ENCODE data around the gene TAMALIN.

The TAMALIN gene

GRCh38 chr12:51985154-51985835, 21.5 kb upstream of the TAMALIN start:
- DNase-seq, result no peak

- DNase-seq, result no peak
These were observed 19.9 kb upstream of the TAMALIN start for GRCh38 chr12:51986834-51987233.

DNA sequence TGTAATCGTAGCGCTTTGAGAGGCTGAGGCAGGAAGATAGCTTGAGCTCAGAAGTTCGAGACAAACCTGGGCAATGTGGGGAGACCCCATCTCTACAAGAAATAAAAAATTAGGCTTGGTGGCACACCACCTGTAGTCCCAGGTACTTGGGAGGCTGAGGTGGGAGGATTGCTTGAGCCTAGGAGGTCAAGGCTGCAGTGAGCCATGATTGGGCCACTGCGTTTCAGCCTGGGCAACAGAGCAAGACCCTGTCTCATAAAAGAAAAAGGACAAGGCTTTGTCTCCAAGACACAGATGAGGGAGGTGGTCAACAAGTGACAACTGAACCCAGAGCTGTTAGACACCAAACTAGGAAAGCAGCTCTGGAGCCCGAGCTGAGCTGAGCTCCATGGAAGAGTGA, 14.5 kb upstream of the TAMALIN start:
- no peak for DNase-seq

- DNase-seq, result no peak
These were observed 12.3 kb upstream of the TAMALIN start for GRCh38 chr12:51994539-51994820.

DNA sequence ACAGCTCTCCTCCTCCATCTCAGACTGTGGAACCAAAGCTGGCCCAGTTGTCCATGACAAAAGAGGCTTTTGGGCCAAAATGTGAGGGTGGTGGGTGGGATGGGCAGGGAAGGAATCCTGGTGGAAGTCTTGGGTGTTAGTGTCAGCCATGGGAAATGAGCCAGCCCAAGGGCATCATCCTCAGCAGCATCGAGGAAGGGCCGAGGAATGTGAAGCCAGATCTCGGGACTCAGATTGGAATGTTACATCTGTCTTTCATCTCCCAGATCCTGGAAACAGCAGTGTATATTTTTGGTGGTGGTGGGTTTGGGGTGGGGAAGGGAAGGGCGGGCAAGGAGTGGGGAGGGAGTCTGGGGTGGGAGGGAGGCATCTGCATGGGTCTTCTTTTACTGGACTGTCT, 11.8 kb upstream of the TAMALIN start:
- DNase-seq, result peak; percentile 36

GRCh38 chr12:51997136-51997535, 9.6 kb upstream of the TAMALIN start:
- no peak for DNase-seq

DNA sequence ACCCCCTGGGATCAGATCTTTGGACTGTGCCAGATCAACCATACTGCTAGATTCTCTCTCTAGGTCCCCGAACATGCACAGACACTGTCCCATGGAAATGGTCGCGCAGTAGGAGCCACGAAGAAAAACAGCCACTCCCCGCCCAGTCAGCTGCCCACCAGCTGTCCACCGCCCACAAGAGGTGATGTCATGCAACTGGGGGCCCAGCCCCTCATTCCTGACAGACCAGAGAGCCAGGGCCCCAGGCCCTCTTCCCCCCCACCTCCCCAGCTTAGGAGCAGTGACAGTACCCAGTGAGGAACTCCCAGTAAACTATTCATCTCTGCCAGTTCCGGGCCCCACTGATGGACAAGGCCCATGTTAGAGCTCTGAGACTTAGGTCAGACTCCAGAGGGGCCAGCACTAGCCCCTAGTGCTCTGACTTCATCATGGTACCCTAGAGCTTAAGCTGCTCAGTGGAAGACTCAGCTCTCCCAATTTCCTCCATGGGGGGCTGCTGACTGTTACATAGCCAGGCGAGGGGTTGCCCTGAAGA, 3.7 kb upstream of the TAMALIN start:
- DNase-seq, result no peak

GRCh38 chr12:52003591-52003990, 3.2 kb upstream of the TAMALIN start:
- no peak for DNase-seq

GRCh38 chr12:52004042-52004648, 2.6 kb upstream of the TAMALIN start:
- DNase-seq, result peak; percentile 58

GRCh38 chr12:52005218-52005902, 1.4 kb upstream of the TAMALIN start:
- DNase-seq, result no peak

DNA sequence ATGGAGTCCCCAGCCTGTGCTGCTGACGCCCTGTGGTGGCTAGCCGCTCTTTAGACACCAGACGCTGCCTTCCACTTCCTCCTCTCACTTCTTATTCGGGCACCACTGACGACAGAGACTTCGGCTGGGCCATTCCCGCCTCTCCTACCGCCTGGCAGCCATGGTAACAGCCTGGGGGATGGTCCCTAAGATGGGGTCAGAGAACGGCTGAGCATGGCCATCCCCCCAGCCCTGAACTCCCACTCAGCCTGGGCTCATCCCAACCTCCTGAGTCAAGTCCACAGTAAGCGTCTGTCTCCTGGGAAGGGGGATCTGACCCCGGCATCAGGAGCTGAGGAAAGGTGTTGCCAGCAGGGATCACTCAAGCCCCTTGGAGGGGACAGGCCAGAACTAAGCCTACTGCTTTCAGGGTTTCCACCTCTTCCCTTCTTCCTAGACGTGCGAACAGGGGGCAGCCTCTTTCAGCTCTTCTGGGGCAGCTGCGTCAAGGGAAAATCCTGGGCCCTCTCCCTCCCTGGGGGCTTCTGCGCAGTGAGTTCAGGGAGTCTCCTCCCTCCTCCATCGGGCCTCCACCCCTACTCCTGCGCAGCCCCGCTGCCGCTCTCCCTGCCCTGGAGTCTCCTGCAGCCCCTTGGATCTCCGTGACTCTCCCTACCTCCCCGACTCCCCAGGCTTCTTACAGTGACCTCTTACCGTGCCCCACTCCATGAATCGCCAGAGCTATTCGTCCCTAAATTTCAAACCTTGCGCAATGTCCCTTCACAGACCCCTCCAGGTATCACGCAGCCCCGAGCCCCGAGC, 643 bp upstream of the TAMALIN start:
- no peak for DNase-seq

GRCh38 chr12:52007158-52007921, 594 bp downstream of the TAMALIN start:
- DNase-seq, result no peak

DNA sequence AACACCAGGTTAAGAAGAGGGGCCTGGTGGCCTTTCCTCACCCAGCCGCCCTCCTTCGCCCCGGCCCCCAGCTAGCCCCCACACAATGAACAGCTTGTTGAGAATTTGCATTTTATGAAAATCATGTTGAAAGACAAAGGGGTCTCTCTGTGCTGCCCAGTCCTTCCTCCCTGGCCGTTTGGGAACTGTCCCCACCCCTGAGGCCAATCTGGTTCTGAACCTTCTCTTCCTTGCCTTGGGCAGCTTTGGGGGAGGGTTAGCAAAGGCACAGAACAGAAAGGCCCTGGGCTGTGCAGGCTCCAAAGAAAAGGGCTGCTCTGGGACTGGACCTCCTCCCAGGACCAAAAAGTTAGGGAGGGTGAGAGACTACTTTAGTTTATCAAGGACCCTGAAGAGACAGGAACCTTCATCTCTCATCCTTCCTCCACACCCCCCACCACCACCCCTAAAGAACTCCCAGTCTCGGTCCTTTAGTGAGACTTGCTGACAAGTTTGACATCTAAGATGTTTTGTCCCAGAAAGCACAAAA, 1.3 kb downstream of the TAMALIN start:
- DNase-seq, result no peak

- DNase-seq, result no peak
These were observed 2.5 kb downstream of the TAMALIN start for GRCh38 chr12:52009081-52009751.

DNA sequence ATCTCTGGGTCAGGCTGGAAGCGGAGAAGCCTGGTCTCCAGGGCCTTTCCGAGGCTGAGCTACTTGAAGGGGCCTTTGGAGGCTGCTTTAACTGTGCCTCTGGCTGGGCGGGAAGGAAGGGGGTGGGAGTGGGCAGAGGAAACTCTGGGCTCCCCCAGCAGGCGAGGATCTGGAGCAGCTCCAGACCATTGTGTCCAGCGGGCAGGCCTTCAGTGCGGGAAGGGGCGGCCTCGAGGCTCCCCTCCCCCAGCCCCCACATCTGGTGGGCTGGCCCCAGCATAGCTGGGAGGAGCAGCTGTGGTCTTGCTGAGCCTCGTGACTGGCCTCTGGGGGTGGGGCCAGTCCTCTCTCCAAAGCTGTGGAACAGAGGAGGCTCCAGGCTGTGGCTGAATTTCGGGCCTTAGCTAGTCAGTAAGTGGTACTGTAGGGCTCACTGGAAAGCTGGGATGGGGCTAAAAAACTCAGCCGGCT, 3.4 kb downstream of the TAMALIN start:
- DNase-seq, result peak; percentile 48

DNA sequence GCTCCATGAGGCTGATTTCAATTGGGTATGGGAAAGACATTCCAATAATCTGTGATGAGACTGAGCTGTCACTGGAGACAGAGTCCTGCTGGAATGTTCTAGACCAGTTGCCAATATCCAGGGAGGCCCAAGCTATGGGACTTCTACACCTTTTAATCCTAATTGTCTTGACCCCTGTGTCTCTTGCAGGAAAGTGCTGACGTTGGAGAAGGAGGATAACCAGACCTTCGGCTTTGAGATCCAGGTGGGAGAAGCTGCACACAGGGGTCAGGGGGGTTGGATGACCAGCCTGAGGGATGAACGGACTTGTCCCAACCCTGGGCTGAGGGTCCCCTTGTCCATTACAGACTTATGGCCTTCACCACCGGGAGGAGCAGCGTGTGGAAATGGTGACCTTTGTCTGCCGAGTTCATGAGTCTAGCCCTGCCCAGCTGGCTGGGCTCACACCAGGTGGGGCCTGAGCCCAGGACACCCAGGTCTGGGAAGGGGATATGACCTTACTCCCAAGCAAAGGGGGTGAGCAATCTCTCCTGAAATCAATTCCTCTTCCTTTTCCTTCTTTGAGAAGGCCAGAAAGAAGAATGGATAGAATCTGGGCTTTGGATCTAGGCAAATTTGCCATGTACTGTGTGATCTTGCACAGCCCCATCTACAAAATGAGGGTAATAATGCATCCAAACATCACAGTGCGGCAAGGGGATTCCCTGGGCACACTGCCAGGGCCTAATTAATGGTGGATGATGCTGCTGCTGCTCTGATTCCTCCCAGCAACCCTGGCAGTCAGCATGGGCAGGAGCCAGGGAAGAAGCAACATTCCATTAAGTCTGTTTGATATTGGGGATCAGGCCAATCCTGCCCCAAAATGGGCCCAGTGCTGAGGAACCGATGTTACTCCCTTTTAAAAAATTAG, 4.2 kb downstream of the TAMALIN start:
- no peak for DNase-seq

DNA sequence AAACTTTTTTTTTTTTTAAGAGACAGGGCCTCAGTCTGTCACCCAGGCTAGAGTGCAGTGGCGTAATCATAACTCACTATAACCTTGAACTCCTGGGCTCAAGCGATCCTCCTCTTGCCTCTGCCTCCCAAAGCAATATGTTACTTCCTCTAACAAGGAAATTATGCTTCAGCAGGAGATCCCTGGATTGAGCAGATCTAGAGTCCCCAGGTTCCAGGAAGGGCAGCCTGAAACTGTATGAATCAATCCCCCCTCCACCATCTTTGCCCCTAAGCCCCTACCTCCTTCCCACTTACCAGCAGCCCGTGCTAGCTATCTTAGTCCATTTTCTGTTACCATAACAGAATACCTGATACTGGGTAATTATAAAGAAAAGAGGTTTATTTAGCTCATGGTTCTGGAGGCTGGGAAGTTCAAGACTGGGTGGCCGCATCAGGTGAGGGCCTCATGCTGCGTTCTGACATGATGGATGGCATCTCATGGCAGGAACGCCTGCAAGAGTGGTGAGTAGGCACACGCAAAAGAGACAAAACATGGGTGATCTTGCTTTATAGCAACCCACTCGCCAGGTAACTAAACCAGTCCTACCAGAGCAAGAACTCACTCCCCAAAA, 5.0 kb downstream of the TAMALIN start:
- DNase-seq, result no peak

DNA sequence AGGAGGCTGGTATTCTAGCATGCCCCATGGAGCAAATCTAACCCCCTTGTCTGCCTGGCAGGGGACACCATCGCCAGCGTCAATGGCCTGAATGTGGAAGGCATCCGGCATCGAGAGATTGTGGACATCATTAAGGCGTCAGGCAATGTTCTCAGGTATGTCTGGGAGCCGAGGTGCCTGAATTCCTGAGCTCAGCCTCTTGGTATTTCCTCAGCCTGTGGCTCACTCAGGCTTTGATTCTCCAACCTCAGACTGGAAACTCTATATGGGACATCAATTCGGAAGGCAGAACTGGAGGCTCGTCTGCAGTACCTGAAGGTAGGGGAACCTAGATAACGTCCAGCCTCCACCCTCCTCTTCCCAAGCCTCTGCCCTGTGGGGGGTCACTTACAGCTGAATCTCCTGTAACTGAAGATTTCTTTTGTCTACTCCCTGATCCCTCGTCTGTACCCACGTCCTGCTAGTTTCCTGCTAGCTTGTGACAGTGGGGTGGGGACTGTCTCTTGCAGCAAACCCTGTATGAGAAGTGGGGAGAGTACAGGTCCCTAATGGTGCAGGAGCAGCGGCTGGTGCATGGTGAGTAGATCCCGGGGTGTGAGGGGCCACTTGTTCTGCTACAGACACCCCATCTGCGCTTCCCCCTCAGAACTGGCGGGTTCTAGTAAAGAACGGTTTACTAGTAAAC, 7.0 kb downstream of the TAMALIN start:
- no peak for DNase-seq
